Activated CD8-positive, alpha-beta T cell treated with anti-CD3 and anti-CD28 coated beads for 36 hours (primary cell): ENCODE measurements around the gene NT5C3B. TPM values are rescaled to one million over a fixed set of nuclear protein-coding genes. Genes with fewer than 3 reads are reported as not detected.
A peak's percentile ranks its signal among the peaks of the same experiment; 100 is the strongest.

Source experiments
- ATAC-seq: fragments of 200-7000 bp; cut with Tn5 transposase; one replicate; pipeline ENCODE4 v1.10.0; 2021; ENCODE audit warnings: mild to moderate bottlenecking, moderate library complexity
- CTCF ChIA-PET: fragments of 350-600 bp; sonication (Branson Sonifier 250); formaldehyde crosslinking; loops from one replicate; lab custom pipeline; 2021; ENCODE audit warnings: antibody characterized with exemption; lab: Charles Lee
- POLR2A ChIA-PET: fragments of 350-600 bp; sonication (Branson Sonifier 250); formaldehyde crosslinking; loops from one replicate; lab custom pipeline; 2021; ENCODE audit warnings: antibody characterized with exemption; lab: Charles Lee
- DNase-seq: peaks from one replicate; pipeline ENCODE4 v3.0.0-alpha.2; 2020
- H3K27ac Mint-ChIP-seq: one replicate; pipeline ENCODE4 v1.8.0; 2021; ENCODE audit warnings: mild to moderate bottlenecking, mixed read lengths
- H3K27me3 Mint-ChIP-seq: one replicate; pipeline ENCODE4 v1.8.0; 2021; ENCODE audit warnings: mixed read lengths
- H3K36me3 Mint-ChIP-seq: one replicate; pipeline ENCODE4 v1.8.0; 2021; ENCODE audit warnings: low read depth, mixed read lengths
- H3K4me1 Mint-ChIP-seq: one replicate; pipeline ENCODE4 v1.8.0; 2021; ENCODE audit warnings: low read depth, mixed read lengths
- H3K4me3 Mint-ChIP-seq: one replicate; pipeline ENCODE4 v1.8.0; 2021; ENCODE audit warnings: mild to moderate bottlenecking, moderate library complexity, mixed read lengths
- H3K9me3 Mint-ChIP-seq: one replicate; pipeline ENCODE4 v1.8.0; 2021; ENCODE audit warnings: mixed read lengths
- intact Hi-C: fragments of 100-400 bp; cut with micrococcal nuclease; formaldehyde crosslinking; loops from one replicate; pipeline ENCODE4 v1.10.0; 2022
- total RNA-seq, 2 experiments: library from RNA; stranded (reverse); gene quantifications; one replicate each; pipeline ENCODE4 v1.2.3, GENCODE V29; 2021
- TF ChIP-seq, protein P1 (sequence below): fragments of 200-600 bp; IDR thresholded peaks from one replicate; pipeline ENCODE4 v1.8.0; 2022; ENCODE audit warnings: antibody characterized with exemption, mild to moderate bottlenecking

Gene NT5C3B
- total RNA-seq, 2 experiments from 2014 or later: 30.5 to 32.3 TPM

DNA sequence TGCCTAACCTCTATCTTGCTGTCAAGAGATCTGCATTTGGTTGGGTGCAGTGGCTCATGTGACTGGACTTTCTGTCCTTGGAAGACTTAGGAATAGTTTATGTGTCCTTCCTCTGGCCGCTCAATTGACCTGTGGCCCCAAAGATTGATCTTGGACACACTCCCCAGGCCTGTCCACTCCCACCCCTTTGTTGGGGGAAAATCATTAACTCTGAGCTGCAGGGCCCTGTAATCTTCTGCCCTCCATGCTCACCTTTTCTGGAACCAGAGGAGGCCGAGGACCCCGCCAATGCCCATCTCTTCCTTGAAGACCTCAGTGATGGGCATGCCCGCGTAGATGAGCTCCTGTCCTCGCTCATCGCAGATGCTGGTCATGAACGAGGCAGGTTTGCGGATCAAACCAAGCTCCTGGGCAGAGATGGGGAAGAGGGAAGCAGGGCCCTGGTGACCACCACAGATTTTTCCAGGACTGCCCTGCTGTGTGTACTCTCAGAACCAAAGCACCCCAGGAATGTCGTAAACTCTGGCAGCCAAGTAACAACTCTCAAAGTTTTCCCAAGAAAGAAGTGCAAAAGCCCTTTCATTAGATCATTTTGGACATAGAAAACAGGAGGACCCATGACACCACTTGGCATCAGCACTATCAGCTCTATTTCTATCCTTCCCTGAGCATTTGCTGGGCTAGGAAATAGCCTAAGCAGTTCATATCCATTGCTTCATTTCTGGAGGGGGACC lies 37.7 kb upstream of the NT5C3B start:
- POLR2A ChIA-PET: interaction anchor here (1.3 kb wide), 1 partner anchor 9 kb away, joined by 4 read pairs; no protein-coding TSS in a partner anchor

DNA sequence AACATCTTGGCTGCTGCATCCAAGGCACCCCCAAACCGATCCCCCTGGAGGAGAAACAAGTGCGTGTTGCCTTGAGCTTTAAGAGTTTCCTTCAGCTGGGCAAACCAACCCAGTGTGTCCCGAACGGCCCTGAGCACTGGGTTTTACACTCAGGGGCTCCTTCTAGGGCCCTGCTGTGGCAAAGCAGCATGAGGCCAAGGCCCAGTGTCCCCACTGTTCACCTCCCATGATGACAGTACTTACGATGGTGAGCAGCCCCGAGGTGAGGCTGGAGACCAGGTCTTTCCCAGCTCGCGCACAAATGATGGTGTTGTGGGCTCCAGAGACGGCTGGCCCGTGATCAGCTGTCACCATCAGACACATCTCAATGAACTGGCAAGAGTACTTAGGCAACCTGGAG lies 35.8 kb upstream of the NT5C3B start:
- CTCF ChIA-PET: interaction anchor here (1.2 kb wide), 1 partner anchor 13 kb away, joined by 3 read pairs; no protein-coding TSS in a partner anchor
- no peaks in the 10 kb centered on the region for H3K27me3 Mint-ChIP-seq
- peaks cover 28% of the 10 kb centered on the region for H3K4me1 Mint-ChIP-seq
- peak overlapping the region; percentile 73 for H3K27ac Mint-ChIP-seq
- DNase-seq (no peak), ATAC-seq (no peak)
- peaks cover 60% of the 10 kb centered on the region for H3K36me3 Mint-ChIP-seq
- H3K4me3 Mint-ChIP-seq: no peak overlapping the region
- no peaks in the 10 kb centered on the region for H3K9me3 Mint-ChIP-seq
- intact Hi-C loops: no loop called here
- TF ChIP-seq, protein P1, sequence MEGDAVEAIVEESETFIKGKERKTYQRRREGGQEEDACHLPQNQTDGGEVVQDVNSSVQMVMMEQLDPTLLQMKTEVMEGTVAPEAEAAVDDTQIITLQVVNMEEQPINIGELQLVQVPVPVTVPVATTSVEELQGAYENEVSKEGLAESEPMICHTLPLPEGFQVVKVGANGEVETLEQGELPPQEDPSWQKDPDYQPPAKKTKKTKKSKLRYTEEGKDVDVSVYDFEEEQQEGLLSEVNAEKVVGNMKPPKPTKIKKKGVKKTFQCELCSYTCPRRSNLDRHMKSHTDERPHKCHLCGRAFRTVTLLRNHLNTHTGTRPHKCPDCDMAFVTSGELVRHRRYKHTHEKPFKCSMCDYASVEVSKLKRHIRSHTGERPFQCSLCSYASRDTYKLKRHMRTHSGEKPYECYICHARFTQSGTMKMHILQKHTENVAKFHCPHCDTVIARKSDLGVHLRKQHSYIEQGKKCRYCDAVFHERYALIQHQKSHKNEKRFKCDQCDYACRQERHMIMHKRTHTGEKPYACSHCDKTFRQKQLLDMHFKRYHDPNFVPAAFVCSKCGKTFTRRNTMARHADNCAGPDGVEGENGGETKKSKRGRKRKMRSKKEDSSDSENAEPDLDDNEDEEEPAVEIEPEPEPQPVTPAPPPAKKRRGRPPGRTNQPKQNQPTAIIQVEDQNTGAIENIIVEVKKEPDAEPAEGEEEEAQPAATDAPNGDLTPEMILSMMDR: no peak
- POLR2A ChIA-PET: no interaction called here

More for the DNA sequence above, 37.7 kb upstream of the NT5C3B start:
- intact Hi-C loops: no loop called here
- H3K36me3 Mint-ChIP-seq: peaks cover 61% of the 10 kb centered on the region
- CTCF ChIA-PET: interaction anchor here (1.4 kb wide), 1 partner anchor 73 kb away, joined by 3 read pairs; no protein-coding TSS in a partner anchor
- H3K4me1 Mint-ChIP-seq: peaks cover 18% of the 10 kb centered on the region
- DNase-seq (no peak), ATAC-seq (no peak)
- H3K27ac Mint-ChIP-seq: no peak overlapping the region
- TF ChIP-seq, protein P1: no peak
- no peaks in the 10 kb centered on the region for H3K27me3 Mint-ChIP-seq
- H3K9me3 Mint-ChIP-seq: no peaks in the 10 kb centered on the region
- no peak overlapping the region for H3K4me3 Mint-ChIP-seq

DNA sequence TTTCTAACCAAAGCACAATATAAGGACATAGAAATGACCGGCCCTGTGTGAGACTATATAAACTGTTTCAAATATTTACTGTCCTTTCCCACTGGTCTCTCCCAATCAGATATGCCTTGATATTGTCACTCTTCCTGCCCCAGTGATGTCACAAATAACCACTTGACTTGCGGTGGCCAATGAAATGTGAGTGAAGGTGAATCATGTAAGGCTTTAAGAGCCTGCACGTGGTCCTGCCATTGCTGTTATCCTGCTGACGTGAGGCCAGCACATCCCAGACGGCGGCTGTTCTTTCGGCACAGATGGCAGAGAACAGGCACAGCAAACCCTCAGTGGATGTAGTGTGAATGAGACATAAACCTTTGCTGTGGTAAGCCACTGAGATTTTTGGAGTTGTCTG lies 34.6 kb upstream of the NT5C3B start:
- H3K27ac Mint-ChIP-seq: peak overlapping the region; percentile 89
- POLR2A ChIA-PET: interaction anchor here (0.5 to 0.6 kb wide), 2 partner anchors 15 to 44 kb away, joined by 3 read pairs; no protein-coding TSS in a partner anchor
- peaks cover 28% of the 10 kb centered on the region for H3K4me1 Mint-ChIP-seq

DNA sequence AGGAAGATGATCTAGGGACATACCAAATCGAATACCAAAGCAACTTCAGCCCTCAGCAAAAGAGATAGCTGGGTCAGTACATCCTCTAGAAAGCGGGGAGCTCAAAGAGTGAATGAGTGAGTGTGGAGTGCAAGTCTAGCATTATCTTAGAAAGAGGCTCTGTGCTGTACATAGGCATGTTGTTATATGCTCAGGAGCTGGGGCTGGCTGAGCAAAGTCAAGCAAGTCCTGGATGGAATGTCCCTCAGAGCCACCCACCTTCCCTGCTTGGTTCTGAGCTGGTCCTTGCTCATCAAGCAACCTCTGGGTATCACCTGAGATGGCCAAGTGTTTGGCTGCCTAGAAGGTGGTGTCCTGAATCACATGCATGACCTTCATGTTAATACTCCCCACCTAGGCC lies 34.1 kb upstream of the NT5C3B start:
- H3K36me3 Mint-ChIP-seq: peaks cover 55% of the 10 kb centered on the region
- CTCF ChIA-PET: no interaction called here
- H3K4me3 Mint-ChIP-seq: no peak overlapping the region
- no peak for DNase-seq
- intact Hi-C loops: no loop called here
- POLR2A ChIA-PET: interaction anchor here (0.6 kb wide), 1 partner anchor 45 kb away, joined by 3 read pairs; no protein-coding TSS in a partner anchor
- H3K27me3 Mint-ChIP-seq: no peaks in the 10 kb centered on the region
- H3K4me1 Mint-ChIP-seq: peaks cover 32% of the 10 kb centered on the region
- no peak for ATAC-seq
- peak overlapping the region; percentile 89 for H3K27ac Mint-ChIP-seq
- no peaks in the 10 kb centered on the region for H3K9me3 Mint-ChIP-seq
- TF ChIP-seq, protein P1: no peak

More for the DNA sequence above, 34.6 kb upstream of the NT5C3B start:
- no peaks in the 10 kb centered on the region for H3K9me3 Mint-ChIP-seq
- no peaks in the 10 kb centered on the region for H3K27me3 Mint-ChIP-seq
- H3K4me3 Mint-ChIP-seq: no peak overlapping the region
- intact Hi-C loops: no loop called here
- TF ChIP-seq, protein P1: no peak
- CTCF ChIA-PET: no interaction called here
- peaks cover 55% of the 10 kb centered on the region for H3K36me3 Mint-ChIP-seq
- DNase-seq (no peak), ATAC-seq (peak; percentile 21)

DNA sequence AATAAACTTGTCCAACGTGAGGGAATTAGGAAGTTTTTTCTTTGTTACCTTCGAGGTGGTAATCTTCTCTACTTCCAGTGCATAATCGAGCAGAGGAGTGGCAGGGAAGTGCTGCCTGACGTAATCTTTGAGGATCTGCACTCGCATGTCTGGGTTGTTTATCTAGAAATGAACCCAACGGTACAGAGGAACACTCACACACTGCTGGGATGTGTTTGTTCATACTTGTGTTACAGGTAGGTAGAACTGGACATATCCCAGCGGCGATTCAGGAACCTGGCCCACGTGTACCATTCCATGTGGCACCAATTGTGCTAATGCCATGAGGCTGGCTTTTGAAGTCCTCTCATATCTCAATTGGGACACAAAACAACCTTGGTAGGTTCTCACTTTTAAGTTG lies 33.4 kb upstream of the NT5C3B start:
- H3K36me3 Mint-ChIP-seq: peaks cover 50% of the 10 kb centered on the region
- no peaks in the 10 kb centered on the region for H3K27me3 Mint-ChIP-seq
- ATAC-seq (no peak), DNase-seq (no peak)
- no peaks in the 10 kb centered on the region for H3K9me3 Mint-ChIP-seq
- intact Hi-C loops: no loop called here
- ChIA-PET POLR2A (no interaction called here), CTCF (no interaction called here)
- H3K4me1 Mint-ChIP-seq: peaks cover 32% of the 10 kb centered on the region
- H3K27ac Mint-ChIP-seq: peak overlapping the region; percentile 89
- no peak overlapping the region for H3K4me3 Mint-ChIP-seq
- TF ChIP-seq, protein P1: no peak
